ENCODE results near the gene TYRP1. TPM values are rescaled to one million over a fixed set of nuclear protein-coding genes. Genes with fewer than 3 reads are reported as not detected.

The TYRP1 gene
- total and polyA plus RNA-seq, 4 donors, result 1.2 to 10.2 (median 3.8) TPM

DNA sequence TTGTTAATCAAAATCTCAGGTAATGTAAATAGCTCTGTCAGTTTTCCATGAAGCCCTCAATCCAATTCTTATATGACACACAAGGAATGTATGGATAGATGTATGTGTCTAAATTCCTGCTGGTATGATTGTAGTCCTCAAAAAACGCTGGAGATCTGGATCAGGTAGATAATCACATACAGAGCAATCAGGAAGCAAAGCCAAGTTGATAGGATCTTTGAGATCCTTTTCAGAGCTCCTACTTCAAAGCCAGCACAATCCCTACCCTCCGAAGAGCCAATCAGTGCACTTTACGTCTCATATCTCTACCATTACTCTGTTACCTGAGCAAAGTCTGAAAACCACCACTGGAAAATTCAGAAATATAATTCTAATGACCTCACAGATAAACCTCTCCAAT, 27.4 kb downstream of the TYRP1 start:
- Histone ChIP-seq H3K27me3 (ENCODE audit: control insufficient read depth, insufficient read depth, low read length) (peaks cover 2% of the 10 kb centered on the region), H3K36me3 (ENCODE audit: control insufficient read depth, insufficient read depth, low read length) (no peaks in the 10 kb centered on the region), H3K4me1 (ENCODE audit: control insufficient read depth, insufficient read depth, low read length) (no peaks in the 10 kb centered on the region), H3K4me3 (ENCODE audit: low read depth, low read length) (no peak overlapping the region), H3K27ac (ENCODE audit: low read depth, low read length) (no peak overlapping the region), H3K9me3 (ENCODE audit: control insufficient read depth, insufficient read depth, low read length) (no peaks in the 10 kb centered on the region)
- DNase-seq (ENCODE audit: low read depth in 4 of 6, low spot score in 6 of 6), result no peak
- WGBS (ENCODE audit: insufficient coverage), result 100% methylated on average over 1 of the region's 3 CpGs

DNA sequence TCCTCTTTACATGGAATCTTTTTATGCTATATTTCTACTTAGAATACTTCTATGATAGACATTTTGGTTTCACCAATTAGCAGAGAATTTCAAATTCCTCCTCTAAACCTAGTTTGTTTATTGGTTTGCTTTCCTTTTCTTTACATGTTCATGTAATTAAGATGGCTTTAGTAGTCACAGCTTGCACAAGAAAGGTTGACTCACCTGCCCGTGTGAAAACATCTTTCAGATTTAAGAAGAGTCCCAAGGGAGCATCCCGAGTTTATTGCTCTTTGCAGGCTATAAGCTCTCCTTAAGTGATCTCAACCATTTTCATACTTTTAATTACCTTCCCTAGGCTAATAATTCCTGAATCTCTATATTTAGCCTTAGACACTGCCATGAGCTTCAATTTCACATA, 28.9 kb downstream of the TYRP1 start:
- H3K27me3 ChIP-seq (ENCODE audit: control insufficient read depth, insufficient read depth, low read length), result peaks cover 2% of the 10 kb centered on the region
- DNase-seq (ENCODE audit: low read depth in 4 of 6, low spot score in 6 of 6), result no peak
- 79% methylated on average over 2 of the region's 2 CpGs for WGBS (ENCODE audit: insufficient coverage)
- no peaks in the 10 kb centered on the region for H3K36me3 ChIP-seq (ENCODE audit: control insufficient read depth, insufficient read depth, low read length)
- H3K27ac ChIP-seq (ENCODE audit: low read depth, low read length), result no peak overlapping the region
- no peaks in the 10 kb centered on the region for H3K9me3 ChIP-seq (ENCODE audit: control insufficient read depth, insufficient read depth, low read length)
- H3K4me1 ChIP-seq (ENCODE audit: control insufficient read depth, insufficient read depth, low read length), result no peaks in the 10 kb centered on the region
- H3K4me3 ChIP-seq (ENCODE audit: low read depth, low read length), result no peak overlapping the region

DNA sequence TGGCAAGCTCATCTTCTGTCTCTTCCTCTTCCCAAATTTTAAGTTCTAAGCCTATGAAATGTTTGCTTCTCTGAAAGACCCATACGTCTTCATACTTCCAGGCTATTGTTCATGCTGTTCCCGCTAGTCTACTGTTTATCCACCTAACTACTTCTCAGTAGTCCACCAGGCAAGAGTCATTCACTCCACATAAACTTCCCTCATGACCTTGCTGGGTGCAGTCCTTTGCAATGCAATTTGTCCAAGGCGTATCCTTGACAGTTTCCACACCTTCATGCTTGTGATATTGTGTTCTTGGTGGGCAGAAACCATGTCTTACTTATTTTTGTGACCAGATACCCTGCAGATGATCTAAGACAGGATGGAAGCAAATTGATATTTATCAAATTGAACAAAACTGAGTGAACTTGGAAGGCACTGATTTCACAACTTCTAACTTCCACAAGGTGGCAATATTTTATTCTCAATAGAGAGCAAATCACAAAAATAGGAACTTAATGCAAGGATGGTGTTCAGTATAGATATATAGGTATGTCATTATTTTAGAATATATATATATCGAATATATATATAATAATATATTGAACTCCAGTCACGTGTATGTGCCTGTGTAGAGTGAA, 30.3 kb downstream of the TYRP1 start:
- WGBS (ENCODE audit: insufficient coverage), result 100% methylated on average over 1 of the region's 5 CpGs
- no peak overlapping the region for H3K27ac ChIP-seq (ENCODE audit: low read depth, low read length)
- peak in 2 of 6 donors; percentile 48 to 72 for DNase-seq (ENCODE audit: low read depth in 4 of 6, low spot score in 6 of 6)

DNA sequence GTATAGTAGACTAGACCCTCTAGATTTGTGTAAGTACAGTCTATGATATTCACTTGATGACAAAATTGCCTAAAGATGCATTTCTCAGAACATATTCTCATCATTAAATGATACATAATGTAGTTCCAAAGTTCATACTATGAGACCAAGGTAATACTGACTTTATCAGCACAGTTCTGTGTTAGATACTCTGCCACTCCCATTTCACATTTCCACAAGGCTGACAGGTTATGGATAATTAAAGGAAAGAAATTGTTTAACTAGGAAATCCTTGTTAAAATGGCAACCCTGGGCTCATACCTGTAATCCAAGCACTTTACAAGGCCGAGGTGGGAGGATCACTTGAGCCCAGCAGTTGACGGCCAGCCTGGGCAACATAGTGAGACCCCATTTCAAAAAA, 33.6 kb downstream of the TYRP1 start:
- DNase-seq (ENCODE audit: low read depth in 4 of 6, low spot score in 6 of 6), result no peak
- H3K4me3 ChIP-seq (ENCODE audit: low read depth, low read length), result no peak overlapping the region
- no peaks in the 10 kb centered on the region for H3K27me3 ChIP-seq (ENCODE audit: control insufficient read depth, insufficient read depth, low read length)
- no peaks in the 10 kb centered on the region for H3K9me3 ChIP-seq (ENCODE audit: control insufficient read depth, insufficient read depth, low read length)
- H3K4me1 ChIP-seq (ENCODE audit: control insufficient read depth, insufficient read depth, low read length), result no peaks in the 10 kb centered on the region
- no peak overlapping the region for H3K27ac ChIP-seq (ENCODE audit: low read depth, low read length)
- H3K36me3 ChIP-seq (ENCODE audit: control insufficient read depth, insufficient read depth, low read length), result no peaks in the 10 kb centered on the region
- 100% methylated on average over 2 of the region's 2 CpGs for WGBS (ENCODE audit: insufficient coverage)

More for the DNA sequence above, 30.3 kb downstream of the TYRP1 start:
- Histone ChIP-seq H3K9me3 (ENCODE audit: control insufficient read depth, insufficient read depth, low read length) (no peaks in the 10 kb centered on the region), H3K4me3 (ENCODE audit: low read depth, low read length) (no peak overlapping the region), H3K36me3 (ENCODE audit: control insufficient read depth, insufficient read depth, low read length) (no peaks in the 10 kb centered on the region), H3K27me3 (ENCODE audit: control insufficient read depth, insufficient read depth, low read length) (peaks cover under 1% of the 10 kb centered on the region), H3K4me1 (ENCODE audit: control insufficient read depth, insufficient read depth, low read length) (no peaks in the 10 kb centered on the region)

DNA sequence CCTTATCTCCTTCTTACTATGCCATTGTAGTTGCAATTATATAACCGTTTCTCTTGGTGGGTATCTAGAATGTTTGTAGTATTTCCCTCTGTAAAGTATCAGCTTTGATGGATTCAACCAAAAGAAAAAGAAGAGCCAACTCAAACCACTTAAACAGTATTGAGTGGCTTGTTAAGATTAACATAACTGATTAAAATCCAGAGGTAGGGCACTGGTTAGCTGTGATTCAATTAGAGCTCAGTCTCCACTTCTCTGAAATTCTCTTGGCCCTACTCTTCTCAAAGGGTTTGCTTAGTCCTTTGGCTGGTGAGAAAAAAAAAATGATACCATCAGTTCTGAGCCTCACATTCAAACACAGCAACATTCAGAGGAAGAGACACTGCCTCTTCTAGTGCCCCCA, 37.0 kb downstream of the TYRP1 start:
- no peaks in the 10 kb centered on the region for H3K4me1 ChIP-seq (ENCODE audit: control insufficient read depth, insufficient read depth, low read length)
- H3K4me3 ChIP-seq (ENCODE audit: low read depth, low read length), result no peak overlapping the region
- DNase-seq (ENCODE audit: low read depth in 4 of 6, low spot score in 6 of 6), result no peak
- WGBS (ENCODE audit: insufficient coverage), result no CpG with 5 or more reads among the region's 1 CpG
- no peak overlapping the region for H3K27ac ChIP-seq (ENCODE audit: low read depth, low read length)
- H3K36me3 ChIP-seq (ENCODE audit: control insufficient read depth, insufficient read depth, low read length), result no peaks in the 10 kb centered on the region
- H3K27me3 ChIP-seq (ENCODE audit: control insufficient read depth, insufficient read depth, low read length), result no peaks in the 10 kb centered on the region
- H3K9me3 ChIP-seq (ENCODE audit: control insufficient read depth, insufficient read depth, low read length), result peaks cover 8% of the 10 kb centered on the region

DNA sequence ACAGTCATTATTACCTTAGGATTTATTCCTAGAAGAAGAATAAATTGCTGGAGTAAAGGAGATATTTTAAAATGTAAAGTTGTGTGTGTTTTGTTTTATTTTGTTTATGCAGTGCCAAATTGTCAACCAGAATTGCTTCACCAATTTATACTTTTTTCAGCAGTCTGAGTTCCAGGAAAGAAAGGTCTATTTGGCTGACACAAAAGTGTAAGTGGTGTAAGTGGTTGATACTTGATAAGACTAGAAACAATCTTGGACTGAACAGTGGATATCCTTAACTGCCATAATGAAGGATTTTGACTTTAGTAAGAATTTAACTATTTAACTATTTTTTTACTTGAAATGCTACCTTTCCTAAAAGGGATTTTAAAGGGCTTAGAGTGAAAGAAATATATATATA, 37.7 kb downstream of the TYRP1 start:
- Histone ChIP-seq H3K9me3 (ENCODE audit: control insufficient read depth, insufficient read depth, low read length) (peaks cover 8% of the 10 kb centered on the region), H3K4me3 (ENCODE audit: low read depth, low read length) (no peak overlapping the region), H3K36me3 (ENCODE audit: control insufficient read depth, insufficient read depth, low read length) (no peaks in the 10 kb centered on the region), H3K4me1 (ENCODE audit: control insufficient read depth, insufficient read depth, low read length) (no peaks in the 10 kb centered on the region), H3K27ac (ENCODE audit: low read depth, low read length) (no peak overlapping the region), H3K27me3 (ENCODE audit: control insufficient read depth, insufficient read depth, low read length) (no peaks in the 10 kb centered on the region)
- no peak for DNase-seq (ENCODE audit: low read depth in 4 of 6, low spot score in 6 of 6)

DNA sequence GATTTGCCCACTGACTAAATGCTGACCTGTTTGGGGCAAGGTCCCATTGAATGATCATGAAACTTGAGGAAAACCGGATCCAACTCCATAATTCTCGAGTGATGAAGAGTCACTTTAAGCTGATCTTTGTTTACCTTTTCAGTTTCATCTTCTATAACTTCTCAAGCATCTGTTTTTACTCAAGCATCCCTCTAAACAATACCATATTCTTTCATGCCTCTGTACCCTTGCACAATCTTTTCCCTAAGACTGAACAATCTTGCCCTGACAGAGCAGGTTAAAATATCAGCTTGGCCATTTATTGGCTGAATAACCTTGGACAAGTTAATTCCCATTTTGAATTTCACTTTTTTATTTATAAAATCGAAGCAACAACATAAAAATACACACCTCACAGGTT, 39.8 kb downstream of the TYRP1 start:
- H3K27ac ChIP-seq (ENCODE audit: low read depth, low read length), result no peak overlapping the region
- H3K27me3 ChIP-seq (ENCODE audit: control insufficient read depth, insufficient read depth, low read length), result no peaks in the 10 kb centered on the region
- H3K36me3 ChIP-seq (ENCODE audit: control insufficient read depth, insufficient read depth, low read length), result no peaks in the 10 kb centered on the region
- H3K9me3 ChIP-seq (ENCODE audit: control insufficient read depth, insufficient read depth, low read length), result peaks cover 8% of the 10 kb centered on the region
- WGBS (ENCODE audit: insufficient coverage), result 87% methylated on average over 3 of the region's 3 CpGs
- no peak for DNase-seq (ENCODE audit: low read depth in 4 of 6, low spot score in 6 of 6)
- H3K4me3 ChIP-seq (ENCODE audit: low read depth, low read length), result no peak overlapping the region
- no peaks in the 10 kb centered on the region for H3K4me1 ChIP-seq (ENCODE audit: control insufficient read depth, insufficient read depth, low read length)

DNA sequence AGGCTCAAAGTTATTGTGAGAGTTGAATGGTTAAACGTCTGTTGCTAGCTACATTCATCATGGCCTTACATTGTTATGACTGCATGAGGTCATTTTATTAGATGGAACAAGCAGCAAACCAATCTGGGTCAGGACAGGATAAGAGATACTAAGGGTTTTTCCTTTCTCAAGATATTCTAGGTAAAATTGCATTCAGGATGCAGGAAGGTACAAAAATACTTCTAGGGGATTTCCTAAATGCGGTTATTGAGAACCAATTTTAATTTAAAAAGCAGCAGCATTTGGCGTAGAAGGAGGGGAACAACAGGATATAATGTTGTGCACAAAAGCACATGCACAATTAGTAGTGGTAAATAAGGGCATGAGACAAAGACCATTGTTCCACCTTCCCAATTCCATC, 42.5 kb downstream of the TYRP1 start:
- Histone ChIP-seq H3K27me3 (ENCODE audit: control insufficient read depth, insufficient read depth, low read length) (no peaks in the 10 kb centered on the region), H3K27ac (ENCODE audit: low read depth, low read length) (no peak overlapping the region), H3K9me3 (ENCODE audit: control insufficient read depth, insufficient read depth, low read length) (peaks cover 8% of the 10 kb centered on the region), H3K4me1 (ENCODE audit: control insufficient read depth, insufficient read depth, low read length) (no peaks in the 10 kb centered on the region), H3K36me3 (ENCODE audit: control insufficient read depth, insufficient read depth, low read length) (no peaks in the 10 kb centered on the region), H3K4me3 (ENCODE audit: low read depth, low read length) (no peak overlapping the region)
- DNase-seq (ENCODE audit: low read depth in 4 of 6, low spot score in 6 of 6), result no peak
- no CpG with 5 or more reads among the region's 3 CpGs for WGBS (ENCODE audit: insufficient coverage)

DNA sequence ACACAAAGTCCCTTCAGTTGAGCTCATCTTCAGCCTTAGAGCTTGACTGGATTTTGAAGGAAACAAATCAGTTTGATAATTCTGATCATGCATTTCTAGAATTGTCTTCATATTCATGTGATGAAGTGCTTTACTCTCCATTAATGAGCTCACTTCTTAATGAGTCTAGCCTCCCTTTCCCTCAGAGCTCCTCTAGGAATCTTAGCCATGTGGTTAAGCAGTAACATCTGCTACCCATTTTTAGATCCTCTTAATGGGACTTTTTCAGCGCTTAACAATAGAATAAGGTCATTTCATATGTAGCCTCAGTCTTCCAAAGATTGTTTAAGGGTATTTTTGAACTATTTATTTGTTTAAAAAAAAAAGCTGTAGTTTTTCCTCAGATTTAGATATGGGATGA, 44.7 kb downstream of the TYRP1 start:
- H3K36me3 ChIP-seq (ENCODE audit: control insufficient read depth, insufficient read depth, low read length), result no peaks in the 10 kb centered on the region
- DNase-seq (ENCODE audit: low read depth in 4 of 6, low spot score in 6 of 6), result peak in 1 of 6 donors; percentile 43
- no peaks in the 10 kb centered on the region for H3K27me3 ChIP-seq (ENCODE audit: control insufficient read depth, insufficient read depth, low read length)
- H3K27ac ChIP-seq (ENCODE audit: low read depth, low read length), result no peak overlapping the region
- no peaks in the 10 kb centered on the region for H3K4me1 ChIP-seq (ENCODE audit: control insufficient read depth, insufficient read depth, low read length)
- WGBS (ENCODE audit: insufficient coverage), result no CpG with 5 or more reads among the region's 1 CpG
- H3K4me3 ChIP-seq (ENCODE audit: low read depth, low read length), result no peak overlapping the region
- H3K9me3 ChIP-seq (ENCODE audit: control insufficient read depth, insufficient read depth, low read length), result peaks cover 8% of the 10 kb centered on the region

DNA sequence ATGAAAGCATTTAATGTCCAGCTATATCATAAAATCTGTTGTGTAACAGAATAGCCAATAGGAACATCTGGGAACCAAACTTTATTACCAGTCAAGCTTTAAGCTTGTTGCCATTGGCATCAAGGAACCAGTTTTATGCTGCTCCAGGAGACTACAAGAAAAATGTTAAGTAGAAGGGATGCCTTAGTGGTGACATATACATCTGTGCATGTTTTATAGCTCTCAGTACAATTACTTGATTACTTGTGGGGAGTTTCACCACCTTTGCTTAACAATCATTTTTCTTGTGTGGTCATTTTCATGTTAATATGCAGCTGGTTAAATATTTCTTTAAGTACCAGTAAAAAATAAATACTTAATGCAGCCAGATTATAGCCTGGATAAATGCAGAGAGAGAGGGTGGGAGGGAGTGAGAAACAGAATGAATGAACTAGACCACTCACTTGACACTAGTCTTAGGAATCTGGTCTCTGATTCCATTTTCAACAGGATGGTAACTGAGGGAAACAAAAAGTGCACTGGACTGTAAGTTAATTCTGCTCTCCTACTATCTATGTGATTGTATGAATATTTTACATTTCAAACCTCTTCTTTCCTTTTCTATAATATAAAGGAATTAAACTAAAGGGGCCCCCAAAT, 45.9 kb downstream of the TYRP1 start:
- no peaks in the 10 kb centered on the region for H3K27me3 ChIP-seq (ENCODE audit: control insufficient read depth, insufficient read depth, low read length)
- H3K36me3 ChIP-seq (ENCODE audit: control insufficient read depth, insufficient read depth, low read length), result no peaks in the 10 kb centered on the region
- H3K4me3 ChIP-seq (ENCODE audit: low read depth, low read length), result no peak overlapping the region
- DNase-seq (ENCODE audit: low read depth in 4 of 6, low spot score in 6 of 6), result no peak
- peaks cover 8% of the 10 kb centered on the region for H3K9me3 ChIP-seq (ENCODE audit: control insufficient read depth, insufficient read depth, low read length)
- no peak overlapping the region for H3K27ac ChIP-seq (ENCODE audit: low read depth, low read length)
- H3K4me1 ChIP-seq (ENCODE audit: control insufficient read depth, insufficient read depth, low read length), result no peaks in the 10 kb centered on the region
